Testis (tissue), 3 donors: ENCODE measurements around the gene GPR132. TPM values are rescaled to one million over a fixed set of nuclear protein-coding genes. Genes with fewer than 3 reads are reported as not detected.

Source experiments
- DNase-seq: peaks from one replicate; pipeline ENCODE4 v3.0.0-alpha.2; 2019
- H3K27ac ChIP-seq, 2 donors: fragments of 200-600 bp; sonication (generic); one replicate each; pipeline ENCODE4 v1.5.1; 2019
- H3K27me3 ChIP-seq: fragments of 200-600 bp; sonication (generic); one replicate; pipeline ENCODE4 v1.5.1; 2019
- H3K36me3 ChIP-seq: fragments of 200-600 bp; sonication (generic); one replicate; pipeline ENCODE4 v1.5.1; 2017; ENCODE audit warnings: low read depth; ENCODE audit errors: missing control alignments
- H3K4me1 ChIP-seq: fragments of 200-600 bp; sonication (generic); one replicate; pipeline ENCODE4 v1.5.1; 2019
- H3K4me3 ChIP-seq, 2 donors: fragments of 200-600 bp; sonication (generic); one replicate each; pipeline ENCODE4 v1.5.1; 2017 to 2019
- H3K9me3 ChIP-seq: fragments of 200-600 bp; sonication (generic); one replicate; pipeline ENCODE4 v1.5.1; 2017
- POLR2A ChIP-seq: fragments of 450-650 bp; IDR thresholded peaks from one replicate; pipeline ENCODE4 v1.6.1; 2017; ENCODE audit warnings: antibody characterized with exemption, mild to moderate bottlenecking, moderate library complexity
- WGBS, 2 donors: methylation state at CpG; one replicate each; pipeline ENCODE4 v1.1.5; 2018; 5-methylcytosine and 5-hydroxymethylcytosine counted together
- intact Hi-C: fragments of 100-400 bp; cut with DNase I; formaldehyde crosslinking; loops from one replicate; pipeline ENCODE4 v1.15.1; 2023; ENCODE audit warnings: low total_unique reads
- polyA plus RNA-seq: library from polyadenylated mRNA; stranded (reverse); fragments of 350-450 nt; fragmentation: Illumina TruSeq; extraction: RNeasy Lipid Tissue Mini Kit (QIAGEN cat#74804); gene quantifications from one replicate; pipeline ENCODE4 v1.2.3, GENCODE V29; 2014; ENCODE audit warnings: low read depth, low replicate concordance; ENCODE audit not compliant: insufficient read depth
- total RNA-seq, 2 donors: library from RNA; depleted of rRNA; stranded (reverse); fragments of >200 nt; gene quantifications; one replicate each; pipeline ENCODE4 v1.2.3, GENCODE V29; 2016
- TF ChIP-seq, protein P1 (sequence below), 3 experiments: fragments of 450-650 bp in 2 of 3; fragments of 200-600 bp in 1 of 3; sonication (generic) in 1 of 3; IDR thresholded peaks; one replicate each; pipeline ENCODE4 v1.5.1; 2016 to 2019; ENCODE audit warnings: antibody characterized with exemption in 3 of 3, mild to moderate bottlenecking in 2 of 3, moderate library complexity in 1 of 3

The GPR132 gene
- total and polyA plus RNA-seq, 3 donors from 2014 or later = 1.2 to 2.5 (median 2.0) TPM

DNA sequence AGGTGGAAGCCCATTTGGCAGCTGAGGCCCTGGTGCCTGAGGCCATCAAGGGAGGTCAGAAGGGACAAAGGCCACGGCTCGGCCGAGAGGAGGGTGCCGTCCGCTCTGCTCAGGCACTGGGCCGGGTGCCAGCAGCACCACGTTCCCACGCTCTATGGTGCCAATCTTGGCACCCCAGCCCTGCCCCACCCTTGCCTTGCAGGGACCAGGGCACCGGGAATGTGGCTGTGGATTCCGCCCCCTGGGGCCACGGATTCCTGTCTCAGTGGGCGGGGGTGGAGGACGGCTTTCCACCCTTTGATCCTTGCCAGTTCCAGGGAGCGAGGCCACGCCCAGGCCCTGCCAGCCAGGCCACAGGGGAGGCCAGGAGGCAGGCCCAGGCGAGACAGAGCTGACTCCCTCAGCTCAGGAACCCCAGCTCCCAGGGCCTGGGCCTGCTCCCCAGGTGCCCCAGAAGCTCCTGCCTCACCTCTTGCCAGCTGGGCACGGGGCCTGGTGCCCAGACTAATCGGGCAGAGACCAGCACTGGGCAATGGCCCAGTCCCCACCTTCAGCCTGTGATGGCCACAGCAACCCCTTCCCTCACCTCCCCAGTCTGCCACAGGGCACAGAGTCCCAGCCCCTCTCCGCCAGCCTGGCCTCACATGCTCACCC lies 26.4 kb upstream of the GPR132 start:
- WGBS, 2 donors = 69 to 84% methylated on average over 7 to 18 of the region's 19 CpGs
- H3K27me3 ChIP-seq = no peaks in the 10 kb centered on the region
- intact Hi-C loops = loop anchor here (10.0 kb wide), 1 partner anchor 263 kb away; no protein-coding TSS in a partner anchor
- peaks cover 40% of the 10 kb centered on the region for H3K4me1 ChIP-seq
- H3K9me3 ChIP-seq = no peaks in the 10 kb centered on the region
- no peak overlapping the region for H3K27ac ChIP-seq
- no peak overlapping the region for H3K4me3 ChIP-seq
- peak; percentile 81 for DNase-seq
- no peaks in the 10 kb centered on the region for H3K36me3 ChIP-seq
- TF ChIP-seq, protein P1, sequence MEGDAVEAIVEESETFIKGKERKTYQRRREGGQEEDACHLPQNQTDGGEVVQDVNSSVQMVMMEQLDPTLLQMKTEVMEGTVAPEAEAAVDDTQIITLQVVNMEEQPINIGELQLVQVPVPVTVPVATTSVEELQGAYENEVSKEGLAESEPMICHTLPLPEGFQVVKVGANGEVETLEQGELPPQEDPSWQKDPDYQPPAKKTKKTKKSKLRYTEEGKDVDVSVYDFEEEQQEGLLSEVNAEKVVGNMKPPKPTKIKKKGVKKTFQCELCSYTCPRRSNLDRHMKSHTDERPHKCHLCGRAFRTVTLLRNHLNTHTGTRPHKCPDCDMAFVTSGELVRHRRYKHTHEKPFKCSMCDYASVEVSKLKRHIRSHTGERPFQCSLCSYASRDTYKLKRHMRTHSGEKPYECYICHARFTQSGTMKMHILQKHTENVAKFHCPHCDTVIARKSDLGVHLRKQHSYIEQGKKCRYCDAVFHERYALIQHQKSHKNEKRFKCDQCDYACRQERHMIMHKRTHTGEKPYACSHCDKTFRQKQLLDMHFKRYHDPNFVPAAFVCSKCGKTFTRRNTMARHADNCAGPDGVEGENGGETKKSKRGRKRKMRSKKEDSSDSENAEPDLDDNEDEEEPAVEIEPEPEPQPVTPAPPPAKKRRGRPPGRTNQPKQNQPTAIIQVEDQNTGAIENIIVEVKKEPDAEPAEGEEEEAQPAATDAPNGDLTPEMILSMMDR (IDR thresholded peaks at IDR 0.05) = no peak
- TF ChIP-seq POLR2A = no peak

DNA sequence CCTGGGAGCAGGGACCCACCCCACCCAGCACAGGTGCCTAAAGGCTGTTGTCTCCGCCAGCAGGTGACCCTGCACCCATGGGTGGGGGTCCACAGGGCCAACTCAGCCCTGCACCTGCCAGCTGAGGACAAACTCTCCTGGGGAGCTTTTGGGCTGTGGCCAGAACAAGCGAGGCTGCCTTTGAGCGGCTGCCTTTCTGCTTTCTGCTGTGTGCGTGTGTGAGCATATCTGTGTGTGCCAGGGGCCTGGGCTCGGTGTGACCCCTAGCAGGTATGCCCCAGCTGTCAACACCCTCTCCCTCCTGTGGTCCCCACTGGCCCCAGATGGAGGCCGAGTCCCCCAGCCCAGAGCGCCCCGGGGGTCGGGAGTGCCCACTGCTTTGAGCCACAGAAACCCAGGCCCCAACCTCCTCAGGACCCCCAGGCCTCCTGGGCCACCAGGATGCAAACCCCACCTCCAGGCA lies 25.9 kb upstream of the GPR132 start:
- Histone ChIP-seq H3K27me3 (no peaks in the 10 kb centered on the region), H3K36me3 (no peaks in the 10 kb centered on the region), H3K4me3 (no peak overlapping the region), H3K27ac (no peak overlapping the region), H3K4me1 (peaks cover 40% of the 10 kb centered on the region), H3K9me3 (no peaks in the 10 kb centered on the region)
- TF ChIP-seq, protein P1 (IDR thresholded peaks at IDR 0.05) = no peak
- no peak for TF ChIP-seq POLR2A
- no peak for DNase-seq
- WGBS, 2 donors = 92% methylated on average over 6 of the region's 9 CpGs; no CpG with 5 or more reads in 1 of the 2 donors
- intact Hi-C loops = loop anchor here (10.0 kb wide), 1 partner anchor 264 kb away; no protein-coding TSS in a partner anchor

DNA sequence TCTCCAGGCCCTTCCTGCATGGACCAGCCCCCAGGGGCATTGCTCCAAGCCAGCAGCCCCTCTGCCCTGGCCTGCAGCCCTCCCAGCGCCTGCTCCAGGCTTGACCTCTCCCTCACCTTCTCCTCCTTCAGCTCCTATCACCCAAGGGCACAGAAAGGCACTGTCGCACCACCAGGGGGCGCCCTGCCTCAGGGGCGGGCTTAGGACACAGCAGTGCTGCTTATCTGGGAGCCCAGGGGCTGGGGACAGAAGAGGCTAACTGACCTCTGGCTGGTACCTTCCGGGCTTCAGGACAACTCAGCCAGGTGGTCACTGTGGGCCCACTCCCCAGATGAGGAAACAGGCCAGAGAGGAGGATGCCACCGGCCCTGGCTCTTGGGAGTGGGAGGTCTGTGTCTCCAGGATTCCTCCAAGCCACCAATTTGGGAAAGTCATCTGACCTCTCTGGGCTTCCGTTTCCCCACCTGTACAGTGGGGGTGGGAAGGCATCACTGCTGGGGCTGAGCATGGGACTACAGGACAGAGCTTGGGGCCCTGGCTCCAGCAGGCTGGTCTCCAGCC lies 25.3 kb upstream of the GPR132 start:
- Histone ChIP-seq H3K36me3 (no peaks in the 10 kb centered on the region), H3K27ac (no peak overlapping the region), H3K4me1 (peaks cover 40% of the 10 kb centered on the region), H3K9me3 (no peaks in the 10 kb centered on the region), H3K4me3 (no peak overlapping the region), H3K27me3 (no peaks in the 10 kb centered on the region)
- intact Hi-C loops = loop anchor here (10.0 kb wide), 1 partner anchor 264 kb away; no protein-coding TSS in a partner anchor
- 43 to 48% methylated on average over 1 to 7 of the region's 7 CpGs for WGBS, 2 donors
- no peak for TF ChIP-seq POLR2A
- TF ChIP-seq, protein P1 (IDR thresholded peaks at IDR 0.05) = peak; percentile 75 to 93 (median 80)
- DNase-seq = peak; percentile 86

DNA sequence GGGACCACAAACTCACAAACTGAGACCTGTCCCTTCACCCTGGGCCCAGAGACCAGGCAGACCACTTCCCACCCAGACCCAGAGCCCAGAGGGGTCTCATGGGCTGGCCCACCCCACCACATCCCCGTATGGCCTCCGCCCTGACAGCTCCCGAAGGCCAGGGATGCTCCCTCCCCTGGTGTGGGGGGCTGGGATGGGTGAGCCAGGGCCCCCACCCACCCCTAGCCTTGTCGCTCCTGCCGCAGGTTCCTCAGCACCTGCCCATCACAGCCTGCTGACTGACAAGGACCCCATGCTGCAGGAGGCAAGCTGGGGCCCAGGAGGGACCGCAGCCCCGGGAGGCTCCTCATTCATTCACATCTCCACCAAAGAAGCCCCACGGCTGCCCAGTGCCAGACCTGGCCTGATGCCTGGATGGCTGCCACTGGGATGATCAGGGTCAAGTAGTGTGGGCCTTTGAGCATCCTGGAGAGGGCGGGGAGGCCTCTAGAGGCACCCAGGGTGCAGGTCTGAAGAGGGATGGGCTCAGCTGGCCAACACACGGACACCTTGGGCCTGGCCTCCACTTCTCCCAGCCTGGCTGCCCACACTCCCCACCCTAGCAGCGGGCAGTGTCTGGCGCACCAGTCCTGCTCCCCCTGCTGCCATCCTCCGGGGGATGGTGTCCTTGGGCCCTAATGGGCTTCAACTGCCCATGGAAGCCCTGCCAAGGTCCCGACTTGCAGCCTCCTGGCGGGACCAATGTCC lies 24.7 kb upstream of the GPR132 start:
- Histone ChIP-seq H3K4me1 (peaks cover 40% of the 10 kb centered on the region), H3K36me3 (no peaks in the 10 kb centered on the region), H3K9me3 (no peaks in the 10 kb centered on the region), H3K27ac (no peak overlapping the region), H3K4me3 (no peak overlapping the region), H3K27me3 (no peaks in the 10 kb centered on the region)
- intact Hi-C loops = loop anchor here (10.0 kb wide), 1 partner anchor 265 kb away; no protein-coding TSS in a partner anchor
- TF ChIP-seq, protein P1 (IDR thresholded peaks at IDR 0.05) = no peak
- no peak for TF ChIP-seq POLR2A
- DNase-seq = peak; percentile 2
- 79 to 82% methylated on average over 8 to 14 of the region's 15 CpGs for WGBS, 2 donors
